Epithelial cell of prostate (primary cell): Measurements from ENCODE around the gene TBCD.
A peak's percentile ranks its signal among the peaks of the same experiment; 100 is the strongest.

Experiments used
- DNase-seq: peaks from one replicate; pipeline ENCODE4 v3.0.0-alpha.2; 2011; ENCODE audit warnings: low read depth, low spot score
- H3K27ac ChIP-seq: fragments of 450-650 bp; 2 replicates; pipeline ENCODE4 v1.5.1; 2017; ENCODE audit warnings: mild to moderate bottlenecking

The TBCD gene

GRCh38 chr17:82823004-82823403, 71.1 kb downstream of the TBCD start:
- no peak overlapping the region for H3K27ac ChIP-seq
- DNase-seq, result no peak

GRCh38 chr17:82825540-82826124, 73.8 kb downstream of the TBCD start:
- DNase-seq, result no peak
- H3K27ac ChIP-seq, result no peak overlapping the region

GRCh38 chr17:82826211-82826610, 74.3 kb downstream of the TBCD start:
- DNase-seq, result no peak
- no peak overlapping the region for H3K27ac ChIP-seq

- DNase-seq, result no peak
- no peak overlapping the region for H3K27ac ChIP-seq
Measured at GRCh38 chr17:82826956-82827355, 75.1 kb downstream of the TBCD start.

GRCh38 chr17:82828875-82829487, 77.1 kb downstream of the TBCD start:
- DNase-seq, result no peak

GRCh38 chr17:82830249-82830661, 78.4 kb downstream of the TBCD start:
- no peak overlapping the region for H3K27ac ChIP-seq
- DNase-seq, result no peak

More at GRCh38 chr17:82828875-82829487, 77.1 kb downstream of the TBCD start:
- H3K27ac ChIP-seq, result no peak overlapping the region

- no peak overlapping the region for H3K27ac ChIP-seq
Measured at GRCh38 chr17:82831041-82831817, 79.4 kb downstream of the TBCD start.

GRCh38 chr17:82831818-82832200, 79.9 kb downstream of the TBCD start:
- H3K27ac ChIP-seq, result no peak overlapping the region
- no peak for DNase-seq

More at GRCh38 chr17:82831041-82831817, 79.4 kb downstream of the TBCD start:
- no peak for DNase-seq

GRCh38 chr17:82832411-82832810, 80.5 kb downstream of the TBCD start:
- H3K27ac ChIP-seq, result no peak overlapping the region

GRCh38 chr17:82832881-82833475, 81.1 kb downstream of the TBCD start:
- peak overlapping the region; percentile 98 for H3K27ac ChIP-seq
- no peak for DNase-seq

More at GRCh38 chr17:82832411-82832810, 80.5 kb downstream of the TBCD start:
- no peak for DNase-seq

GRCh38 chr17:82835122-82835521, 83.3 kb downstream of the TBCD start:
- peak overlapping the region; percentile 98 for H3K27ac ChIP-seq
- no peak for DNase-seq

- peak overlapping the region; percentile 98 for H3K27ac ChIP-seq
- peak; percentile 99 for DNase-seq
Measured at GRCh38 chr17:82835766-82836512, 84.1 kb downstream of the TBCD start.

- H3K27ac ChIP-seq, result peak overlapping the region; percentile 98
Measured at GRCh38 chr17:82836823-82837357, 85.0 kb downstream of the TBCD start.

GRCh38 chr17:82837586-82838320, 85.9 kb downstream of the TBCD start:
- H3K27ac ChIP-seq, result peak overlapping the region; percentile 98
- no peak for DNase-seq

More at GRCh38 chr17:82836823-82837357, 85.0 kb downstream of the TBCD start:
- DNase-seq, result no peak

GRCh38 chr17:82838386-82839063, 86.7 kb downstream of the TBCD start:
- no peak for DNase-seq
- peak overlapping the region; percentile 98 for H3K27ac ChIP-seq

GRCh38 chr17:82839617-82840292, 87.9 kb downstream of the TBCD start, which contains the start of gene ZNF750:
Gene ZNF750 (minus strand): TSS chr17:82840022. CDS start chr17:82832454, 7,568 bp downstream.
- DNase-seq, result no peak
- peak within 1 kb of the TSS; percentile 98 for H3K27ac ChIP-seq

- no peak for DNase-seq
- H3K27ac ChIP-seq, result peak overlapping the region; percentile 98
Measured at GRCh38 chr17:82840431-82840831, 88.6 kb downstream of the TBCD start.
